Neuronal stem cell (in vitro differentiated cells): Measurements from ENCODE around the gene KHDRBS1. TPM values are rescaled to one million over a fixed set of nuclear protein-coding genes. Genes with fewer than 3 reads are reported as not detected.

ENCODE experiments used
- DNase-seq: peaks from one replicate; pipeline ENCODE4 v3.0.0-alpha.2; 2013; ENCODE audit warnings: low spot score
- H2AFZ ChIP-seq: one replicate; pipeline ENCODE4 v1.6.1; 2013; ENCODE audit warnings: mild to moderate bottlenecking, low read length, inconsistent platforms
- H2AK5ac ChIP-seq: 2 replicates; pipeline ENCODE4 v1.6.1; 2013; ENCODE audit warnings: low read depth, mild to moderate bottlenecking, inconsistent platforms, low read length, moderate library complexity, mixed read lengths
- H2BK120ac ChIP-seq: 2 replicates; pipeline ENCODE4 v1.6.1; 2013; ENCODE audit warnings: low read depth, mild to moderate bottlenecking, inconsistent platforms, low read length, moderate library complexity, mixed read lengths
- H2BK12ac ChIP-seq: one replicate; pipeline ENCODE4 v1.6.1; 2013; ENCODE audit warnings: low read length, inconsistent platforms
- H2BK15ac ChIP-seq: 2 replicates; pipeline ENCODE4 v1.6.1; 2013; ENCODE audit warnings: mild to moderate bottlenecking, low read length, inconsistent platforms, mixed read lengths
- H2BK5ac ChIP-seq: one replicate; pipeline ENCODE4 v1.6.1; 2013; ENCODE audit warnings: inconsistent platforms, mild to moderate bottlenecking, low read length, moderate library complexity
- H3K14ac ChIP-seq: one replicate; pipeline ENCODE4 v1.6.1; 2013; ENCODE audit warnings: low read length, inconsistent platforms
- H3K18ac ChIP-seq: 2 replicates; pipeline ENCODE4 v1.6.1; 2013; ENCODE audit warnings: low read length, inconsistent platforms
- H3K23ac ChIP-seq: 2 replicates; pipeline ENCODE4 v1.6.1; 2013; ENCODE audit warnings: low read depth, mild to moderate bottlenecking, mixed read lengths, low read length, inconsistent platforms; ENCODE audit not compliant: poor library complexity
- H3K27ac ChIP-seq: replicated peaks from 3 replicates; pipeline ENCODE4 v1.5.1; 2013; ENCODE audit warnings: low read length, inconsistent platforms
- H3K27me3 ChIP-seq, 3 experiments: 2 replicates each; pipeline ENCODE4 v1.6.1; 2013; ENCODE audit warnings: low read length in 3 of 3, mild to moderate bottlenecking in 2 of 3, inconsistent platforms in 1 of 3, low read depth in 1 of 3, mixed read lengths in 1 of 3, moderate library complexity in 1 of 3; ENCODE audit not compliant: control insufficient read depth in 3 of 3, insufficient read depth in 3 of 3
- H3K36me3 ChIP-seq, 2 donors: replicated peaks in 1 of 2; 2 replicates each; pipeline ENCODE4 v1.6.1; 2013; ENCODE audit warnings: low read length in 2 of 2; ENCODE audit not compliant: control insufficient read depth in 2 of 2, insufficient read depth in 2 of 2
- H3K4ac ChIP-seq: 2 replicates; pipeline ENCODE4 v1.6.1; 2013; ENCODE audit warnings: inconsistent platforms, mild to moderate bottlenecking, low read length, moderate library complexity
- H3K4me1 ChIP-seq, 2 donors: 1 replicate in 1 of 2; 2 replicates in 1 of 2; pipeline ENCODE4 v1.6.1; 2013; ENCODE audit warnings: low read length in 2 of 2, low read depth in 1 of 2; ENCODE audit not compliant: control insufficient read depth in 2 of 2, insufficient read depth in 1 of 2
- H3K4me2 ChIP-seq: one replicate; pipeline ENCODE4 v1.6.1; 2013; ENCODE audit warnings: mild to moderate bottlenecking, low read length, inconsistent platforms; ENCODE audit not compliant: insufficient read depth, poor library complexity, severe bottlenecking
- H3K4me3 ChIP-seq, 2 donors: 2 replicates each; pipeline ENCODE4 v1.5.1; 2013; ENCODE audit warnings: low read length in 2 of 2, mild to moderate bottlenecking in 2 of 2, inconsistent platforms in 1 of 2, moderate library complexity in 1 of 2
- H3K79me1 ChIP-seq: one replicate; pipeline ENCODE4 v1.6.1; 2013; ENCODE audit warnings: low read depth, mild to moderate bottlenecking, inconsistent platforms, low read length, moderate library complexity
- H3K9ac ChIP-seq: one replicate; pipeline ENCODE4 v1.6.1; 2013; ENCODE audit warnings: mild to moderate bottlenecking, low read depth, low read length, inconsistent platforms; ENCODE audit not compliant: poor library complexity
- H3K9me3 ChIP-seq, 2 donors: replicated peaks in 1 of 2; 2 replicates each; pipeline versions ENCODE3 to v1.6.1; 2013; ENCODE audit warnings: low read length in 2 of 2, mild to moderate bottlenecking in 2 of 2, inconsistent platforms in 1 of 2, low read depth in 1 of 2, mixed read lengths in 1 of 2, moderate library complexity in 1 of 2; ENCODE audit not compliant: control insufficient read depth in 2 of 2, insufficient read depth in 1 of 2
- H4K8ac ChIP-seq: one replicate; pipeline ENCODE4 v1.6.1; 2013; ENCODE audit warnings: low read depth, mild to moderate bottlenecking, inconsistent platforms, low read length, moderate library complexity
- H4K91ac ChIP-seq: one replicate; pipeline ENCODE4 v1.6.1; 2013; ENCODE audit warnings: low read length, low read depth, mild to moderate bottlenecking, inconsistent platforms; ENCODE audit not compliant: poor library complexity
- whole genome bisulfite sequencing, 2 donors: extraction: QIAGEN DNeasy Blood & Tissue Kit; methylation state at CpG; one replicate each; pipeline ENCODE4 v1.1.7; 2013; ENCODE audit warnings: missing lambda C conversion rate in 2 of 2, mixed read lengths in 1 of 2; ENCODE audit not compliant: insufficient read length in 2 of 2, insufficient replicate concordance in 1 of 2; ENCODE audit errors: extremely low coverage in 2 of 2; 5-methylcytosine and 5-hydroxymethylcytosine counted together
- polyA plus RNA-seq, 2 experiments: library from polyadenylated mRNA; stranded (reverse); fragments of 200-250 nt; gene quantifications; one replicate each; pipeline ENCODE4 v1.2.3, GENCODE V29; 2013

The KHDRBS1 gene
- polyA plus RNA-seq (2013, experiment 1 of 2) = 280 TPM
- polyA plus RNA-seq (2013, experiment 2 of 2) = 296 TPM

GRCh38 chr1:32013386-32014198 is at the start of gene KHDRBS1:
Gene KHDRBS1, plus strand, starts transcription at chr1:32013868. Its CDS starts 128 bp downstream, at chr1:32013996.
- Histone ChIP-seq H3K9me3 (peaks cover 0 to 15% of the 10 kb centered on the region in 2 donors), H3K18ac (peak within 1 kb of the TSS; percentile 100), H3K14ac (peak within 1 kb of the TSS; percentile 100), H2BK120ac (no peak within 1 kb of the TSS), H3K79me1 (peaks cover 3% of the 10 kb centered on the region), H3K4ac (peak within 1 kb of the TSS; percentile 99), H2AFZ (peak within 1 kb of the TSS; percentile 87), H3K27ac (peak within 1 kb of the TSS; percentile 97), H2BK12ac (peak within 1 kb of the TSS; percentile 90), H3K23ac (peak within 1 kb of the TSS; percentile 99), H2BK5ac (peak within 1 kb of the TSS; percentile 99), H2BK15ac (peak within 1 kb of the TSS; percentile 94), H3K4me1 (peaks cover 7 to 11% of the 10 kb centered on the region in 2 donors), H4K91ac (peak within 1 kb of the TSS; percentile 99), H2AK5ac (peak within 1 kb of the TSS; percentile 99), H3K27me3 (no peaks in the 10 kb centered on the region), H3K36me3 (peaks cover 4 to 33% of the 10 kb centered on the region in 2 donors), H3K4me2 (peak within 1 kb of the TSS; percentile 62), H3K4me3 (peak within 1 kb of the TSS; percentile 94 to 100), H3K9ac (peak within 1 kb of the TSS; percentile 100), H4K8ac (peak within 1 kb of the TSS; percentile 23)
- no CpG with 5 or more reads among the region's 101 CpGs for WGBS, 2 donors
- peak; percentile 99 for DNase-seq

- Histone ChIP-seq H2BK12ac (no peak overlapping the region), H3K9me3 (no peaks in the 10 kb centered on the region), H2BK5ac (no peak overlapping the region), H3K27ac (no peak overlapping the region), H3K4me2 (no peak overlapping the region), H4K8ac (no peak overlapping the region), H3K14ac (no peak overlapping the region), H3K18ac (no peak overlapping the region), H3K9ac (no peak overlapping the region), H2BK120ac (no peak overlapping the region), H3K36me3 (no peaks in the 10 kb centered on the region), H4K91ac (no peak overlapping the region), H2AFZ (no peak overlapping the region), H3K4me3 (no peak overlapping the region), H2AK5ac (no peak overlapping the region), H2BK15ac (no peak overlapping the region), H3K23ac (no peak overlapping the region), H3K4me1 (peaks cover 0 to 4% of the 10 kb centered on the region in 2 donors), H3K4ac (no peak overlapping the region), H3K79me1 (no peaks in the 10 kb centered on the region), H3K27me3 (peaks cover 0 to 19% (median 0%) of the 10 kb centered on the region in 3 experiments)
- no CpG with 5 or more reads among the region's 3 CpGs for WGBS, 2 donors
- DNase-seq = no peak
These were observed 42.8 kb upstream of the KHDRBS1 start for GRCh38 chr1:31970873-31971272.

- Histone ChIP-seq H2BK15ac (no peak overlapping the region), H3K9ac (no peak overlapping the region), H2AK5ac (no peak overlapping the region), H3K23ac (no peak overlapping the region), H3K9me3 (no peaks in the 10 kb centered on the region), H3K4ac (no peak overlapping the region), H3K27me3 (peaks cover 0 to 10% (median 0%) of the 10 kb centered on the region in 3 experiments), H2BK120ac (no peak overlapping the region), H3K18ac (no peak overlapping the region), H3K36me3 (no peaks in the 10 kb centered on the region), H3K4me3 (no peak overlapping the region), H4K8ac (no peak overlapping the region), H3K27ac (no peak overlapping the region), H2BK5ac (no peak overlapping the region), H3K4me1 (peaks cover 3 to 4% of the 10 kb centered on the region in 2 donors), H3K14ac (no peak overlapping the region), H2AFZ (no peak overlapping the region), H4K91ac (no peak overlapping the region), H2BK12ac (no peak overlapping the region), H3K79me1 (no peaks in the 10 kb centered on the region), H3K4me2 (no peak overlapping the region)
- WGBS, 2 donors = no CpG with 5 or more reads among the region's 1 CpG
- DNase-seq = no peak
These were observed 37.3 kb upstream of the KHDRBS1 start for GRCh38 chr1:31976401-31976800.

GRCh38 chr1:31977385-31978131 is 36.1 kb upstream of the KHDRBS1 start:
- Histone ChIP-seq H2BK15ac (no peak overlapping the region), H2AK5ac (no peak overlapping the region), H3K23ac (no peak overlapping the region), H3K18ac (no peak overlapping the region), H3K4me1 (peaks cover 3 to 8% of the 10 kb centered on the region in 2 donors), H3K79me1 (no peaks in the 10 kb centered on the region), H2AFZ (peak overlapping the region; percentile 19), H3K4ac (no peak overlapping the region), H3K14ac (peak overlapping the region; percentile 59), H3K4me2 (no peak overlapping the region), H2BK5ac (no peak overlapping the region), H3K9ac (no peak overlapping the region), H3K27ac (no peak overlapping the region), H3K9me3 (no peaks in the 10 kb centered on the region), H2BK120ac (no peak overlapping the region), H3K36me3 (no peaks in the 10 kb centered on the region), H2BK12ac (no peak overlapping the region), H3K4me3 (no peak overlapping the region), H4K91ac (no peak overlapping the region), H4K8ac (no peak overlapping the region), H3K27me3 (peaks cover 0 to 2% (median 0%) of the 10 kb centered on the region in 3 experiments)
- no peak for DNase-seq
- WGBS, 2 donors = no CpG with 5 or more reads among the region's 6 CpGs
